ENCODE measurements around the gene PTPRN2.
"Not testable (repeated sequence)": the region's sequence is repeated elsewhere in the genome, so short reads cannot be mapped to it uniquely, and the experiment has no call there.

Gene PTPRN2

GRCh38 chr7:158384746-158385145 is 202.9 kb downstream of the PTPRN2 start:
- H3K27ac ChIP-seq = no peak overlapping the region
- H3K4me3 ChIP-seq = no peak overlapping the region
- DNase-seq (ENCODE audit: low spot score) = no peak
- TF ChIP-seq, protein P1, sequence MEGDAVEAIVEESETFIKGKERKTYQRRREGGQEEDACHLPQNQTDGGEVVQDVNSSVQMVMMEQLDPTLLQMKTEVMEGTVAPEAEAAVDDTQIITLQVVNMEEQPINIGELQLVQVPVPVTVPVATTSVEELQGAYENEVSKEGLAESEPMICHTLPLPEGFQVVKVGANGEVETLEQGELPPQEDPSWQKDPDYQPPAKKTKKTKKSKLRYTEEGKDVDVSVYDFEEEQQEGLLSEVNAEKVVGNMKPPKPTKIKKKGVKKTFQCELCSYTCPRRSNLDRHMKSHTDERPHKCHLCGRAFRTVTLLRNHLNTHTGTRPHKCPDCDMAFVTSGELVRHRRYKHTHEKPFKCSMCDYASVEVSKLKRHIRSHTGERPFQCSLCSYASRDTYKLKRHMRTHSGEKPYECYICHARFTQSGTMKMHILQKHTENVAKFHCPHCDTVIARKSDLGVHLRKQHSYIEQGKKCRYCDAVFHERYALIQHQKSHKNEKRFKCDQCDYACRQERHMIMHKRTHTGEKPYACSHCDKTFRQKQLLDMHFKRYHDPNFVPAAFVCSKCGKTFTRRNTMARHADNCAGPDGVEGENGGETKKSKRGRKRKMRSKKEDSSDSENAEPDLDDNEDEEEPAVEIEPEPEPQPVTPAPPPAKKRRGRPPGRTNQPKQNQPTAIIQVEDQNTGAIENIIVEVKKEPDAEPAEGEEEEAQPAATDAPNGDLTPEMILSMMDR (IDR thresholded peaks at IDR 0.05) = no peak

DNA sequence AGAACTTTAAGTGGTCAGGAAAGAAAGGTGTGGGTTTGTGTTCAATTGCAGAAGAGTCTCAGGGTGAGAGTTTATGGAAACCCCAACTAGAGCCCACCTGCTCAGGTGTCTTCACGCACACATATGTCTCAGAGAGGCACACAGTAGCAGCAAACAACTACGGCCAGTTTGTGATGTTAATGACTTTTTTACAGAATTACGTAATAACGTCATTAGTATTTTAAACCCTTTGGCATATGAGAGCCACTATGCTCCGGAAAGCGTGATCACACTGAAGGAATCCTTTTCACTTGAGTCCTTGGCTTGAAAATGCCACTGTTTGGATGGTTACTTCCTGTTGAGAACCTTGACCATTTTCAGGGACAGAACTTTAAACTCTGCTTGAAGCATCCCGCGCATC is 204.0 kb downstream of the PTPRN2 start:
- Histone ChIP-seq H3K4me3 (no peak overlapping the region), H3K27ac (no peak overlapping the region)
- no peak for DNase-seq (ENCODE audit: low spot score)
- TF ChIP-seq, protein P1 (IDR thresholded peaks at IDR 0.05) = no peak

DNA sequence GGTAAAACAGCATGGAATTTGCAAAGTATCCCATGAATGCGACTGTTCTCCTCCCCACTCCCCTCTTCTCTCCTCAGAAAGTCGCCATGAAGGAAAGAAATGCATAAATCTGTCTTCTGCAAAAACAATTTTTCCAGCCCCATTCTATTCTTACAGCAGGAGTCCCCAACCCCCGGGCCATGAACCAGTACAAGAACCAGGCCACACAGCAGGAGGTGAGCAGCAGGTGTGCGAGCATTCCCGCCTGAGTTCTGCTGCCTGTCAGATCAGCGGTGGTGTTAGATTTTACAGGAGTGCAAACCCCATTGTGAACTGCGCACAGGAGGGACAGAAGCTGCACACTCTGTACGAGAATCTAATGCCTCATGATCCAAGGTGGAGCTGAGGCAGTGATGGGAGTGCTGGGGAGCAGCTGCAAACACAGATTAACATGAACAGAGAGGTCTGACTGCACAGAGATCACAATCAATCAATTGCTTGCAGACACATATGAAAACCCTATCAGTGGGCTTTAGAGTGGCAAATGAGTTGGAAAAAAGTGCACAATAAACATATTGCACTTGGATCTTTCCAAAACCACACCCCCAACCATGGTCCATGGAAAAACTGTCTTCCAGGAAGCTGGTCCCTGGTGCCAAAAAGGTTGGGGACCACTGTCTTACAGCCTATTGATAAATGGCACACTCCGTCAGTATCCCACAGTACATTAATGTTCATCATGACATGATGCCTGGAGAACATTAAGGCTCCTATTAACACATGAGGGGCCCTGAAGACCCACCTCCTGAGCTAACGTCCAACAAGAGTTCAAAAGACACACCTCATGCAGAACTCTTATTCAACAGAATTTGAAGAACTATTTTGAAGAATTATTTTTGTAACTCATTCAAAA is 205.0 kb downstream of the PTPRN2 start:
- no peak for DNase-seq (ENCODE audit: low spot score)
- TF ChIP-seq, protein P1 (IDR thresholded peaks at IDR 0.05) = no peak
- no peak overlapping the region for H3K27ac ChIP-seq
- H3K4me3 ChIP-seq = no peak overlapping the region

- Histone ChIP-seq H3K27ac (no peak overlapping the region), H3K4me3 (no peak overlapping the region)
- TF ChIP-seq, protein P1 (IDR thresholded peaks at IDR 0.05) = no peak
- no peak for DNase-seq (ENCODE audit: low spot score)
Observed at GRCh38 chr7:158381956-158382355, 205.7 kb downstream of the PTPRN2 start.

GRCh38 chr7:158378978-158379377 is 208.6 kb downstream of the PTPRN2 start:
- Histone ChIP-seq H3K27ac (no peak overlapping the region), H3K4me3 (no peak overlapping the region)
- no peak for DNase-seq (ENCODE audit: low spot score)
- TF ChIP-seq, protein P1 (IDR thresholded peaks at IDR 0.05) = no peak

DNA sequence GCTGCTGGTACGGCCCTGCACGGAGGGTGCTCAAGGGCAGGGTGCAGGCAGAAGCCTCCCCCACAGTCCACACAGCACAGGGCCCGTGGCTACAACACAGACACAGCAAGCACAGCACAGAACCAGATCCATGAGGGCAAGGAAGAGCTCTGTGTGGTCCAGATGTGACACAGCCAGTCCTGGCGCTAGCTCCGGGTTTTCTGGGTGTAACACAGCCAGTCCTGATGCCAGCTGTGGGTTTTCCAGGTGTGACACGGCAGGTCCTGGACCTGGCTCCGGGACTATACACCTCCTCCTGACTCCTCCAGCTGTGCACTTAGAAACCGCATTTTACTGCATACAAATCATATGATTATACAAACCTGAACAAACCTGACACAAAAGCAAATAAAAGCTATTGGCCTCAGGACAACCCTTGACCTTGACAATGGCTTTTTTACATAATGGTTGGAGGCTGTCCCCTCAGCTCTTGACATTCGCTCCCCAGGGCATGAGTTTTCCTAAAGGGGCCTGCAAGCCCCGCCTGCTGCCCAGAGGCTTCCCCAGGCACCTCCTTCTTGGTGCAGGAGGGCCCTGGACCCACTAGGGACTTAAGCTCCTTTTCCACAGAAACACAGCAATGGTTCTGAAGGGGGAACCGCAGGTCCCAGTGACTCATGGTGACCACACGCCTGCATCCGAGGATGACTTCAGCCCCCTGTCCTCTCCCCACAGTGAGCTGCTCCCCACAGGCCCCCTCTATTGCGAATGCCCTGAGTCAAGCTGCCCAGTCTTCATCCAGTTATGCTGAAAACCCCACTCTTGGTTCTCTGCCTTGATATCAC is 209.6 kb downstream of the PTPRN2 start:
- TF ChIP-seq, protein P1 (IDR thresholded peaks at IDR 0.05) = no peak
- H3K4me3 ChIP-seq = no peak overlapping the region
- H3K27ac ChIP-seq = no peak overlapping the region
- no peak for DNase-seq (ENCODE audit: low spot score)

DNA sequence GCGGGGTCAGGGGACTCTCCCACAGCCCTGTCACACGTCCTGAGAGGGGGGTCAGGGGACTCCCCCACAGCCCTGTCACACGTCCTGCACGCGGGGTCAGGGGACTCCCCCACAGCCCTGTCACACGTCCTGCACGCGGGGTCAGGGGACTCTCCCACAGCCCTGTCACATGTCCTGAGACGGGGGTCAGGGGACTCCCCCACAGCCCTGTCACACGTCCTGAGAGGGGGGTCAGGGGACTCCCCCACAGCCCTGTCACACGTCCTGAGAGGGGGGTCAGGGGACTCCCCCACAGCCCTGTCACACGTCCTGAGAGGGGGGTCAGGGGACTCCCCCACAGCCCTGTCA is 210.8 kb downstream of the PTPRN2 start:
- not testable (repeated sequence) for H3K4me3 ChIP-seq; DNase-seq (ENCODE audit: low spot score); H3K27ac ChIP-seq

DNA sequence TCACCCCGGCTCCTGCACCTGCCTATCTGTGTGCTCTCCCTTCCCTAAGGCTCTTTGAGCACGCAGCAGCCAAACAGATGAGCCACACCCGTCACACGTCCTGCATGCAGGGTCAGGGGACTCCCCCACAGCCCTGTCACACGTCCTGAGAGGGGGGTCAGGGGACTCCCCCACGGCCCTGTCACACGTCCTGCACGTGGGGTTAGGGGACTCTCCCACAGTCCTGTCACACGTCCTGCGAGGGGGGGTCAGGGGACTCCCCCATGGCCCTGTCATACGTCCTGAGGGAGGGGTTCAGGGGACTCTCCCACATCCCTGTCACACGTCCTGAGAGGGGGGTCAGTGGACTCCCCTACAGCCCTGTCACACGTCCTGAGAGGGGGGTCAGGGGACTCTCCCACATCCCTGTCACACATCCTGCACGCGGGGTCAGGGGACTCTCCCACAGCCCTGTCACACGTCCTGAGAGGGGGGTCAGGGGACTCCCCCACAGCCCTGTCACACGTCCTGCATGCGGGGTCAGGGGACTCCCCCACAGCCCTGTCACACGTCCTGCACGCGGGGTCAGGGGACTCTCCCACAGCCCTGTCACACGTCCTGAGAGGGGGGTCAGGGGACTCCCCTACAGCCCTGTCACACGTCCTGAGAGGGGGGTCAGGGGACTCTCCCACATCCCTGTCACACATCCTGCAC is 211.3 kb downstream of the PTPRN2 start:
- DNase-seq (ENCODE audit: low spot score); H3K27ac ChIP-seq; H3K4me3 ChIP-seq: not testable (repeated sequence)
